GM21529 (cell line): Measurements from ENCODE around the gene UBL7.

ENCODE experiments used
- ATAC-seq: cut with Tn5 transposase; IDR thresholded peaks from one replicate; pipeline ENCODE4 v1.9.1; 2021; ENCODE audit not compliant: unreplicated experiment

Gene UBL7

GRCh38 chr15:74424901-74425528 lies 35.9 kb downstream of the UBL7 start:
- ATAC-seq, result no peak

- ATAC-seq, result no peak
Observed at GRCh38 chr15:74423431-74424257, 37.3 kb downstream of the UBL7 start.

DNA sequence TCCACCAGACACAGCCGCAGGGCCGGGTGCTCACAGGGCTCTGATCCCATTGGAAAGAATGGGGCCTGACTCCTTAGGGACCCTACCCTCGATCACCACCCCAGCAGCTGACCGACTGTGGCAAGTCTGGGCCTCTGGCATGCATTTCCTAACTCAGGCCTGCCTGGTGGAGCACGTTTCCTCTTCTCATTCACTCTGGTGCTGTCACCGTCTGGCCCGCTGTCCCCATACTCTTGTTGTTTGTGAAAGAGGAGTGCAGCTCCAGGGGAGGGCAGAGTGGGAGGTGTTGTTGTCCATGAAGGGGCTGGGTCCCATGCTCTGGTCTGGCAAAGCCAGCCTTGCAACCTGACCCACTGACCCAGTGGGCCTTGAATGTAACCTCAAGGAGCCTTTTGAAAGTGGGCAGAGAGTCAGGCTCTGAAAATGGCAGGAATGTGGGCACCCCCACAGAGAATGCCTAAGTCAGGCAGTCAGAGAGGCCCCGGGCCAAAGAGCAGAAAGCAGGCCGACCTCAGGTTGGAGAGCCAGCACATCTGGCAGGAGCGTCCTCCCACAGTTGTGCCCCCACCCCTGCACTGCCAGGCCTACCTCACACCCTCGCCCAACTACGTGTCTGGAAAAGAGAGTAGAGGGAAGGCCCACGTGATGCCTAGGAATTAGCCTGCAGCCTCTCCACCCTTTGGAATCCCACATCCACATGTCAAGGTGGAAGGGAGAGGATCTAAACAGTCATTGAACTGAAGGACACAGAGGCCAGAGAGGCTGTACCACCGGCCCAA lies 38.1 kb downstream of the UBL7 start:
- ATAC-seq, result no peak

DNA sequence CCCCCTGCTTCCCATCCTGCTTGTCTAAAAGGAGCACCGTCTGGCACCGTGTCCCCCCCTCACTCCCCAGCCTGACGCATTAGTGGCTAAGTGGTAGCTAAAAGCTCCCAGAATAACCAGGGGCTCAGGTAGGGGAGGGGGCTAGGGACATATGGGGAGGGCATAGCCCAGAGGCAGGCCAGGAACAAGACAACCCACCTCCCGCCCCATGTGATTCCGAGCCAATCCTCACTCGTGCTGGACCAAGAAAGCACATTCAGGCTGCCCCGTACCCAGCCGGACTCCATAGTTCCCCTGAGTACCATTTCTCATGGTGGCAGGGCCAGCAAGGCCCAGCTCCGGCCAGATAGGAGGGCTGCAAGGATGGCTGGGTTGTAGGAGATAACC lies 38.7 kb downstream of the UBL7 start:
- no peak for ATAC-seq

DNA sequence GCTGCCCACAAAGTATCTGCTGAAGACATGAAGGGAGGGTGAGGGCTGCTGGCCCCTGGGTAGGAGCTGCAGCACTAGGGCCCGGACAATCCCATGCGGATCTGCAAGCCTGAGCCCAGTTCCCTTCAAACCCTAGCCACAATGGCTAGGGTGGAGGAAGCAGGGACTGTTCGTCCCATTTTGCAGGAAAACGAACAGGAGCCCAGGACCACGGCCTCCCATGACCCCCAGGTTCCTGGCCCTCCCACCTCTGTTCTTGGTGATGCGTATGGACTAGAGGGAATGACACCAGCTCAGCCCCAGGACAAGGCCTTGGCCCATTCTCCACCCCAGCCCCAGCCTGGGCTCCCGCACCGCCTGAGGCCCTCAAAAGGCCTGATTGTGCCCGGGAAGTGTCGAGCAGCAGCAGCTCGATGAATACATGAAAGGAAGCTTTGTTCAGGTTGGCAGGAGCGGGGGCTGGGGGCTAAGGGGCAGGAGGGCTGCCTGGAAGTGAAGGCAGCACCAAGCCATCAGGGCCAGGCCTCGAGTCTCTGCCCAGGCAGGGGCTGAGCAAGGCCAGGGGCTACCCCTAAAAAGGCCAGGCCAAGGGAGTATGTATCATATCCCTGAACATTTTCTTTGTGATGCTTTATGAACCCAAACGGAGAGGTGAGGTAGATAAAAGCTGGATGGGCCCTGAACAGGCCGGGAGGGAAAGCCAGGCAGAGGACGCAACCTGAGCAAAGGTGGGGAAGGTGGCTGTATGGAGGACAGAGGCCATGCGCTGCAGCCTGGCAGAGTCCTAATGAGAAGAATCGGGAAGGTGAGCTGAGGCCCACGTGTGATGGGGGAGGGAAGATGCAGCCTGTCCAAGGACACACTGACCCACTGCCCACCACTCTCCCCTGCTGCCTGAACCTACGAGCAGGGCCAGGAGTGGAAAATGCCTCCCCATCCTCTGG lies 39.4 kb downstream of the UBL7 start:
- ATAC-seq, result no peak

GRCh38 chr15:74420193-74420905 lies 40.6 kb downstream of the UBL7 start:
- ATAC-seq, result no peak

DNA sequence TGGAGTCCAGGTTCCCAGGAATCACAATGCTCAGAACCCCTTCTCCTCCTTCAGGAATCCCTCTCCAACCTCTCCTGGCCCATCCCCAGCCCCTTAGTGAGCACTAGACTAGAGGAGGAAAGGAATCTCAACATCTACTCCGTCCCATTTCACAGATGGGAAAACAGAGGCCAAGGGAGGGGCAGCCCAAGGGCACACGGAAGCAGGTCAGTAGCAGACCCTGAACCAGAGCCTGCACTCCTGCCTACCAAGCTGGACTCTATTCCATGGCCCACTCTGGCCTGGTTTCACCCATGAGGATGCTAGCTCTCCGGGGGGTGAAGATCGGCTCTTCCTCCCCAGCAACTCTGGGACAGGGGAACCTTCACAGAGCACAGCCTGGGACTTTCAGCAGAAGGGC lies 41.5 kb downstream of the UBL7 start:
- no peak for ATAC-seq

GRCh38 chr15:74418575-74419338 lies 42.2 kb downstream of the UBL7 start:
- no peak for ATAC-seq

- ATAC-seq, result no peak
Observed at GRCh38 chr15:74417670-74418069, 43.3 kb downstream of the UBL7 start.

- no peak for ATAC-seq
Observed at GRCh38 chr15:74417225-74417624, 43.7 kb downstream of the UBL7 start.

DNA sequence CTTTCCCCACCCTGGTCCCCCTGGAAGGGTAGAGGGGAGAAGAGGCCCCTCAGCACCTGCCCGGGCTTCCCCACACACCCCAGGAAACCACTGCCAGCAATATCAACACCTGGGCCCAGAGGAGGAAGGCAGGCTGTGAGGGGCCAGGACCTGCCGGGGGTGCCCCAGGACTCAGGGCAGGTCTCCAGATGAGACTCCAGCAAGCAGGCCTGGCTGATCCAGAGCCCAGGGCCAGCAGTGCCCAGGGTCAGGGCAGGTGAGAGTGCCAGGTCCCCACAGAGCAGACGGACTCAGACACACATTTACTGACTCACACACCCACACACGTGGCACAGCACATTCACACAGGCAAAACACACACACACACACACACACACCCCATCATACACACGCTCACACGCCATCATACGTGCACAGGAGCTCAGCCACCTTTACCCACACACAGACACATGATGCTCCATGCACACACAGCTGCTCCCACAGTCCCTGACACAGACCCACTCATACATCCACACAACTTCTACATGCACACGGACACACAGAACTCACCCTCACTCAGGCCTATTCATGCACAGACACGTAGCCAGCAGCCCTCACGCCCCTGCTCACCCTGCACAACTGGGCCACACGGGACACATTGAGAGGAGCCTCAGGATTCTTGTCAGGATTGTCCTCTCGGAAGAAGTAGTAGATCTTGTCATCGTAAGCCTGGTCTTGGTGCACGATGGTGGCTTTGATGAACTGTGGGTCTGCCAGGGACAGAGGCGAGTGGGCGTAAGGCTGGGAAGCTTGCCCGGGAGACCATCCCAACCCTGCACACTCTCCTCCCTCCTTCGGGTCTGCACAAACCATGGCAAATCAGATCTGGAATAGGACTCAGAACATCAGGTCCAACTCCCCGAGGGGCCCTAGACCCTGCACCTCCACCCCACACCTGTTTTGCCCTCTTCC lies 44.7 kb downstream of the UBL7 start:
- ATAC-seq, result no peak

DNA sequence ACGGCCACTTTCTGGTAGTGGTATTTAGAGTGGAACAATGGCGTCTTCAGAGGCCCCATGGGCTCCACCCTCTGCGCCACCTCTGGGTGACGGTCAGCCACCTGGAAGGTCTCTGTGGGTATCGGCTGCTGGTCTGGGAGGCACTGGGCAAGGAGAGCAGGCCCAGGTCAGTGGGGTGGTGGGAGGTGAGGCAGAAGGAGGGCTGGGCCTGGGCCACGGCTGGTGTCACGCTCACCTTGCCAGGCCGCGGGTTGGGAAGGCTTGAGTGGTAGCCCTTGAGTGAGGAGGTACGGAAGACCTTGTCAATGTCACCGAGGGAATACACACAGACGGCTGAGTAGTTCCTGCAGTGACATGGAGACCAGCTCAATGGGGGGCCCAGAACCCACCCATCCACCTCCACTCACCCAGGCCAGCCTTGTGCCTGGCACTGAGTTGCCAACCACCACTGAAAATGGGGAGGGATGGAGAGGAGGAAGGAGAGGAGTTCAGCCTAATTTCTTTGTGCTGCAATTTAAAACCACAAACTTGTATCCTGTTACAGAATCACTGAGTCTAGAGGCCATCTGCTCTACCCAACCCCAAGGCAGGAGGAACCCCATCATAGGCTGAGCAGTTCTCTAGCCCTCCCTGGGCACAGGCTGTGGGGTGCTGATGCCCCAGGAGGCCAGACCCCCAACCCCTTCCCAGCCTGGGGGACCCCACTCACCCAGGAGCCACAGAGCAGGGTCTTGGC lies 46.2 kb downstream of the UBL7 start:
- no peak for ATAC-seq

DNA sequence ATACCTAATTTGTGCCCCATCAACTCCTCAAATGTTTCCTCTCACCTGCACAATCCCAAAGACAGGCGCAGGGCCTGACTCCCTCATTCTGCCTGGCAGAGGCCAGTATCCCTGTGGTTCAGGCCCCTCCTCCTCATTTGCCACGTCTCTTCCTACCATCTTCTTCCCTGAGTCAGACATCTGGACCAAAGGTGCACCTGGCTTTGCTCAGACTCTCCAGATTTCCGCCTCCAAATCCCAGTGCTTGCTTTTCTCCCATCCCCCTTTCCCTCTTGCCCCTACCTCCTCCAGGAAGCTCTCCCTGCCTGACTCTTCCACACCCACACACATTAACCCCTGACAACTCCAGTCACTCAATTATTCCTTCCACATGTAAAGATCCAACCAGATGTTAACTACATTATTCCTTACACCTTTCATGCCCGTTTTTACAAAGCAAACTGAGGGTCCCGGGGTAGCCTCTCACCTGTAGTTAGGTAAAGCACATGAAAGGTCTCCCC lies 46.8 kb downstream of the UBL7 start:
- no peak for ATAC-seq

GRCh38 chr15:74413350-74414080 lies 47.4 kb downstream of the UBL7 start:
- ATAC-seq, result no peak

GRCh38 chr15:74412159-74412558 lies 48.8 kb downstream of the UBL7 start:
- no peak for ATAC-seq

- no peak for ATAC-seq
Observed at GRCh38 chr15:74411686-74412085, 49.3 kb downstream of the UBL7 start.

- no peak for ATAC-seq
Observed at GRCh38 chr15:74410502-74410901, 50.5 kb downstream of the UBL7 start.
